ENCODE measurements around the gene TJP1.
A peak's percentile ranks its signal among the peaks of the same experiment; 100 is the strongest.
"Not testable (repeated sequence)": the region's sequence is repeated elsewhere in the genome, so short reads cannot be mapped to it uniquely, and the experiment has no call there.

The TJP1 gene

DNA sequence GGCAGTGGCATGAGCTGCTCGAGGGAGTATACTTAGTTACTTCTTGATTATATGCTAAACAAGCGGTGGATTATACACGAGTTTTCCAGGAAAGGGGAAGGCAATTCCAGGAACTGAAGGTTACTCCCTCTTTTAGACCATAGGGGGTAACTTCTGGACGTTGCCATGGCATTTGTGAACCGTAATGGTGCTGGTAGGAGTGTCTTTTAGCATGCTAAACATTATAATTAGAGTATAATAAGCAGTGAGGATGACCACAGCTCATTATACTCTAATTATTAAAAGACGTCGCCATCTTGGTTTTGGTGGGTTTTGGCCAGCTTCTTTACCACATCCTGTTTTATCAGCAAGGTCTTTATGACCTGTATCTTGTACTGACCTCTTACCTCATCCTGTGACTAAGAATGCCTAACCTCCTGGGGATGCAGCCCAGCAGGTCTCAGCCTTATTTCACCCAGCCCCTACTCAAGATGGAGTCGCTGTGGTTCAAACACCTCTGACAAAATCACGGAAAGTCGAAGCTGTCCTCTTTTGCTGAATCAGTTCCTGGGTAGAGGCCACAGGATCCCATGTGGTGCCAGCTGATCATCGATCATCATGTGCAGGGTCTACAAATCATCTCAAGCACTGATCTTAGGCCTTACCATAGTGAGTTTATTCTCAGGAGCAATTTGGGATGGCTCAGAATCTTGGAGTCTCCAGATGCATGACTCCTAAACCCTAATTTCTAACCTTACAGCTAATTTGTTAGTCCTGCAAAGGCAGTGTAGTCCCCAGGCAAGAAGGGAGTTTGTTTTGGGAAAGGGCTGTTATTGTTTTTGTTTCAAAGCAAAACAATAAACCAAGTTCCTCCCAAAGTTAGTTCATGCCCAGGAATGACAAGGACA lies 149.1 kb downstream of the TJP1 start:
- TF ChIP-seq, protein P1, sequence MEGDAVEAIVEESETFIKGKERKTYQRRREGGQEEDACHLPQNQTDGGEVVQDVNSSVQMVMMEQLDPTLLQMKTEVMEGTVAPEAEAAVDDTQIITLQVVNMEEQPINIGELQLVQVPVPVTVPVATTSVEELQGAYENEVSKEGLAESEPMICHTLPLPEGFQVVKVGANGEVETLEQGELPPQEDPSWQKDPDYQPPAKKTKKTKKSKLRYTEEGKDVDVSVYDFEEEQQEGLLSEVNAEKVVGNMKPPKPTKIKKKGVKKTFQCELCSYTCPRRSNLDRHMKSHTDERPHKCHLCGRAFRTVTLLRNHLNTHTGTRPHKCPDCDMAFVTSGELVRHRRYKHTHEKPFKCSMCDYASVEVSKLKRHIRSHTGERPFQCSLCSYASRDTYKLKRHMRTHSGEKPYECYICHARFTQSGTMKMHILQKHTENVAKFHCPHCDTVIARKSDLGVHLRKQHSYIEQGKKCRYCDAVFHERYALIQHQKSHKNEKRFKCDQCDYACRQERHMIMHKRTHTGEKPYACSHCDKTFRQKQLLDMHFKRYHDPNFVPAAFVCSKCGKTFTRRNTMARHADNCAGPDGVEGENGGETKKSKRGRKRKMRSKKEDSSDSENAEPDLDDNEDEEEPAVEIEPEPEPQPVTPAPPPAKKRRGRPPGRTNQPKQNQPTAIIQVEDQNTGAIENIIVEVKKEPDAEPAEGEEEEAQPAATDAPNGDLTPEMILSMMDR (IDR thresholded peaks at IDR 0.05; ENCODE audit: extremely low read depth, missing control alignments) = no peak
- no peak for DNase-seq (ENCODE audit: low spot score)

DNA sequence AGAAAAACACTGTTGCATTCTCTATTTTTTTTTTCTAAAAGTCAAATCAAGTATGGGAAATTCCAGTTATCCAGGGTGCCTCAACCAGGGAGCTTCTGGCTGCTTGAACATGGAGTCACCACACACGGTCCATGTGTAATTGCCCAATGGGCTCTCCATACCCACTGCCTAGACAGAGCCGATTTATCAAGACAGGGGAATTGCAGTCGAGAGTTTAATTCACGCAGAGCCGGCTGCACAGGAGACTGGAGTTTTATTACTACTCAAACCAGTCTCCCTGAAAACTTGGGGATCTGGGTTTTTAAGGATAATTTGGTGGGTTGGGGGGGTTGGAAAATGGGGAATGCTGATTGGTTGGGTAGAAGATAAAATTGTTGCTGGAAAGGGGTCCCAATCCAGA lies 149.8 kb downstream of the TJP1 start:
- DNase-seq (ENCODE audit: low spot score) = no peak
- TF ChIP-seq, protein P1 (IDR thresholded peaks at IDR 0.05; ENCODE audit: extremely low read depth, missing control alignments) = no peak

DNA sequence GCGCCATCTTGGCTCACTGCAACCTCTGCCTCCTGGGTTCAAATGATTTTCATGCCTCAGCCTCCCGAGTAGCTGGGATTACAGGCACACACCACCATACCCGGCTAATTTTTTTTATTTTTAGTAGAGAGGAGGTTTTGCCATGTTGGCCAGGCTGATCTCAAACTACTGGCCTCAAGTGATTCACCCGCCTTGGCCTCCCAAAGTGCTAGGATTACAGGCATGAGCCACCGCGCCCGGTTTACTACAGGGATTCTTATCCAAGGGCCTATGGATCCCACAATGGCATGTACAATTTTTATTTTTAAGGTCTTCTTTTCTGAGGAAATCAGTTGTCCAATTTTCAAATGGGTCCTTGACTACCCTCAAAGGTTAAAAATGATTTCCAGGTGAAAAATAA lies 150.2 kb downstream of the TJP1 start:
- DNase-seq (ENCODE audit: low spot score) = not testable (repeated sequence)

DNA sequence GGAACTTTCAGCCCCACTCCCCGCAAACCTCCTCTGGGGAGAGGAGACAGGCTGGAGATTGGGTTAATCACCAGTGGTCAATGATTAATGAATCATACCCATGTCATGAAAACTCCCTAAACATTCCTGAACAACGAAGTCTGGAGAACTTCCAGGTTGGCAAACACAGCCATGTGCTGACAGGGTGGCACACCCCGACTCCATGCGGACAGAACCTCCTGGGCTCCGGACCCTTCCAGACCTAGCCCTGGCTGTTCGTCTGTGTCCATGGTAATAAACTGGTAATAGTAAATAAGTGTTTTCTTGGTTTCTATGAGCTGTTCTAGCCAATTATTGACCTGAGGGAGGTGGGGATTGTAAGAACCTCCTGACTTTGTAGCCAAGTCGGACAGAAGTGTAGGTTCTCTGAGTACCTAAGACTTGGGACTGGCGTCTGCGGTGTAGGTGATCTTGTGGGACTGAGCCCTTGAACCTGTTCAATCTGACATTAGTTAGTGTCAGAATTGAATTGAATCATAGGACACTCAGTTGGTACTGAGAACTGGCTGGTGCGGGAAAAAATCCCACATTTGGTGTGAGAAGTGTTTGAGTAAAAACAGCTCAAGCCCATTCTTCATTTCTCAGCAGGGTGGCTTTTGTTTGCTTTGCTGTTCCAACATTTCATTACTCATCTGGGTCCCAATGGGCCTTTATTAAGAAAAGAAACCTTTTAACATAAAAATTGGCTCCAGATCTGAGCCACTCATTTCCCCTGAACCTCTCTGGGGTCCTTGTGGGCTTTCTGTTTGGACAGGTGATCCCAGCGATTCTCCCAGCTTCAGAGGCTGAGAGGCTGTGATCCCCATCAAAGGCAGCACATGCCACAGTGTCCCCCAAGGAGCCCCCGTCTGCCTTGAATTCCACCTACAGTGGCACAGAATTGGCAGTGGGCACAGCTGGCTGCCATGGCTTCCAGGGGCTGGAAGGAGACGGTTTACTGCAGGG lies 151.0 kb downstream of the TJP1 start:
- TF ChIP-seq, protein P1 (IDR thresholded peaks at IDR 0.05; ENCODE audit: extremely low read depth, missing control alignments) = no peak
- no peak for DNase-seq (ENCODE audit: low spot score)

DNA sequence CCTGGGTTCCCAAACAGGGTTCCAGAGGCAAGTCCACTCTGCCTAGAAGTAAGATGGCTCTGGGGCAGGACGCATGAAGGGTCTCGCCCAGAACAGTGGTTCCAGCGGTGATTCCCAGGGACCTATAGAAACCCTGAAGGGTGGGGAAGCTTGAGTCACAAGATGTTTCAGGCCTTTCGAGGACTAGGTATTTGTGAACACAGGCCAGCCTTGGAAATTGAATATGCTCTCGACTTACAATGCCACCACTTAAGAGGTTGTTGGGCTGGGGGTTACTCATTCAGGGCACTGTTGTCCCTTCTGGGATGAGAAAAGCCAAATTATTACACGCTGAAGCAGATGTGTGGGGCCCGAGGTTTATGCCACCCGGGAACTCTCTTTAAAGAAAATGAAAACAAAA lies 152.0 kb downstream of the TJP1 start:
- TF ChIP-seq, protein P1 (IDR thresholded peaks at IDR 0.05; ENCODE audit: extremely low read depth, missing control alignments) = no peak
- no peak for DNase-seq (ENCODE audit: low spot score)

DNA sequence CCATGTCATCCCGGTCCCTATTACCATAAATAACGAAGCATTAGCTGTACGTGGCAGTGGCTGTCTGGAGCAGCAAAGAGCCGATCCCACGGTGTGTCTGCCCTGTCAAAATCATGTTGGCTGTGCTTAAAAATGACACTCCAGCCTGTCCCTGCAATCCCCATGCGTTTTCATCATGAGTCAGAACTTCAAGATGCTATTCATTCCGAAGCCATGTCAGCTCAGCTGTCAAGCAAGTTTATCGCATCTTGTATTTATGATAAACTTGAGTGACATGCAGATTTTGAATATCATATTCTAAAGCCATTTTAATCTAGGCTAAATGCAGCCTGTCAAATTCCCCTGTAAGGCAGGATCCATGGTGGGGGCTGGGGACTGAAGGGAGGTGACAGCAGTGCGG lies 152.4 kb downstream of the TJP1 start:
- TF ChIP-seq, protein P1 (IDR thresholded peaks at IDR 0.05; ENCODE audit: extremely low read depth, missing control alignments) = no peak
- DNase-seq (ENCODE audit: low spot score) = no peak

DNA sequence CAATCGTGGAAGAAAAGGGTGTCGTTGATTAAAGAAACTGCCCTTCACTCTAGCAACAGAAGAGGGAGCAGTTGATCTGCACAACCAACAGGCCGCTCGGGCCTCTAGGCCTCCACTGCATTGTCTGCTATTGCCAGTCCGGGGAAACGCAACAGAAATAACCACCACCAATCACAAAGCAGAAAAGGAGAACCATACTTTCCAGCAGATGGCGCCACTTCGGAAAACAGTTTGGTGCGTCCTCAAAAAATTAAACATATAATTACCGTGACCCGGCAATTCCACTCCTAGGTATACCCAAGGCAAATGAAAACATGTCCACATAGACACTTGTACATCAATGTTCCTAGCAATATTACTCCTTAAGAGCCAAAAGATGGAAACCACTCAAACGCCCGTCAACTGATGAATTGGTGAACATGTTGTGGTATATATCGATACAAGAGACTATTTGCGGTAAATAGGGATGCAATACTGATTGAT lies 154.1 kb downstream of the TJP1 start:
- DNase-seq (ENCODE audit: low spot score) = no peak
- TF ChIP-seq, protein P1 (IDR thresholded peaks at IDR 0.05; ENCODE audit: extremely low read depth, missing control alignments) = peak; percentile 10

All from GM20000 (cell line).